K562 (cell line): ENCODE data around the gene FOXN3. TPM values are rescaled to one million over a fixed set of nuclear protein-coding genes. Genes with fewer than 3 reads are reported as not detected.

ENCODE experiments used
- ATAC-seq: fragments of 200-7000 bp; cut with Tn5 transposase; 3 replicates; pipeline ENCODE4 v1.9.1; 2020; ENCODE audit warnings: moderate library complexity
- BruUV-seq: library from RNA; stranded (reverse); fragments of 400-500 nt; replicated peaks from 2 replicates; lab custom pipeline; 2021; lab: Mats Ljungman, UMichigan
- CTCF ChIA-PET: fragments of 300-600 bp; formaldehyde crosslinking; extraction: SDS; loops from one replicate; lab custom pipeline; 2021; ENCODE audit warnings: low intra/inter-chr PET ratio; lab: Yijun Ruan, JAX
- POLR2A ChIA-PET: fragments of 300-600, 350-650 bp; sonication (Branson Sonifier 250); formaldehyde crosslinking; extraction: SDS; loops from one replicate; lab custom pipeline; 2021; ENCODE audit warnings: antibody characterized with exemption, inconsistent platforms; lab: Yijun Ruan, JAX
- DNase-seq, 4 experiments: peaks; one replicate each; pipeline versions ENCODE4 v3.0.0 to v3.0.0-alpha.2; 2011 to 2018; ENCODE audit warnings: low spot score in 3 of 4, mixed read lengths in 3 of 4; ENCODE audit errors: extremely low read depth in 1 of 4
- FAIRE-seq: peaks from 2 replicates; lab custom pipeline; 2011; peaks lifted over from hg19 to GRCh38; lab: Jason Lieb, UNC
- H2AFZ ChIP-seq: 2 replicates; pipeline ENCODE4 v1.6.0; 2011; ENCODE audit warnings: low read depth, low read length, control low read depth, inconsistent platforms
- H3K27ac ChIP-seq: fragments of 200-600 bp; 3 replicates; pipeline ENCODE4 v1.8.0; 2011; ENCODE audit warnings: low read depth, mild to moderate bottlenecking, control low read depth, inconsistent platforms, low read length, moderate library complexity, mixed read lengths; ENCODE audit errors: extremely low read depth
- H3K27me3 ChIP-seq, 2 experiments: fragments of 300-600 bp in 1 of 2; 2 replicates in 1 of 2; 3 replicates in 1 of 2; pipeline versions ENCODE4 v1.6.0 to v1.8.0; 2011; ENCODE audit warnings: inconsistent platforms in 2 of 2, low read length in 2 of 2, mild to moderate bottlenecking in 1 of 2, mixed read lengths in 1 of 2, moderate library complexity in 1 of 2; ENCODE audit not compliant: control insufficient read depth in 2 of 2, insufficient read depth in 2 of 2
- H3K36me3 ChIP-seq: fragments of 300-600 bp; 3 replicates; pipeline ENCODE4 v1.8.0; 2011; ENCODE audit warnings: mild to moderate bottlenecking, low read length, inconsistent platforms; ENCODE audit not compliant: control insufficient read depth, insufficient read depth
- H3K4me1 ChIP-seq, 2 experiments: fragments of 200-600 bp in 1 of 2; replicated peaks in 1 of 2; 2 replicates in 1 of 2; 3 replicates in 1 of 2; pipeline versions ENCODE4 v1.5.1 to v1.8.0; 2011; ENCODE audit warnings: inconsistent platforms in 2 of 2, low read length in 2 of 2, mild to moderate bottlenecking in 1 of 2, mixed read lengths in 1 of 2, moderate library complexity in 1 of 2; ENCODE audit not compliant: control insufficient read depth in 2 of 2, insufficient read depth in 2 of 2
- H3K4me2 ChIP-seq: 2 replicates; pipeline ENCODE4 v1.6.1; 2011; ENCODE audit warnings: low read length, control low read depth, inconsistent platforms, mixed read lengths; ENCODE audit not compliant: insufficient read depth
- H3K4me3 ChIP-seq: fragments of 200-600 bp; sonication (generic), shearing (Covaris generic); 2 replicates; pipeline ENCODE4 v1.5.1; 2016; ENCODE audit warnings: control low read depth, inconsistent platforms
- H3K79me2 ChIP-seq: fragments of 200-600 bp; 3 replicates; pipeline ENCODE4 v1.8.0; 2011; ENCODE audit warnings: low read length, inconsistent platforms; ENCODE audit not compliant: control insufficient read depth, insufficient read depth
- H3K9ac ChIP-seq, 2 experiments: 2 replicates each; pipeline versions ENCODE4 v1.6.0 to v1.6.1; 2011; ENCODE audit warnings: low read depth in 2 of 2, low read length in 2 of 2, control low read depth in 1 of 2, inconsistent platforms in 1 of 2, mild to moderate bottlenecking in 1 of 2, mixed read lengths in 1 of 2; ENCODE audit not compliant: insufficient read depth in 1 of 2
- H3K9me1 ChIP-seq: one replicate; pipeline ENCODE4 v1.6.0; 2011; ENCODE audit warnings: inconsistent platforms, mild to moderate bottlenecking, low read length, moderate library complexity; ENCODE audit not compliant: control insufficient read depth, insufficient read depth
- H3K9me3 ChIP-seq: replicated peaks from 2 replicates; pipeline ENCODE4 v1.5.1; 2011; ENCODE audit warnings: low read depth, low read length, inconsistent platforms; ENCODE audit not compliant: control insufficient read depth, insufficient read depth
- H4K20me1 ChIP-seq: replicated peaks from 2 replicates; pipeline ENCODE4 v1.6.1; 2011; ENCODE audit warnings: low read length, inconsistent platforms, mixed read lengths; ENCODE audit not compliant: control insufficient read depth, insufficient read depth
- ARID3B ChIP-seq: fragments of 250-450 bp; sonication (Bioruptor Pico); IDR thresholded peaks from 2 replicates; pipeline ENCODE4 v1.4.0; 2020; ENCODE audit warnings: borderline replicate concordance
- FOSL1 ChIP-seq: fragments of 200-800 bp; sonication (Bioruptor generic); conservative IDR thresholded peaks from 2 replicates; pipeline ENCODE4 v1.6.1; 2016; ENCODE audit warnings: missing genetic modification characterization, missing compliant biosample characterization
- GATAD2A ChIP-seq: fragments of 450-650 bp; IDR thresholded peaks from 2 replicates; pipeline ENCODE4 v1.6.1; 2017
- GTF2A2 ChIP-seq: IDR thresholded peaks from 2 replicates; pipeline ENCODE4 v1.6.1; 2016; ENCODE audit warnings: mild to moderate bottlenecking, missing genetic modification characterization, missing compliant biosample characterization
- GTF2F1 ChIP-seq: IDR thresholded peaks from 2 replicates; pipeline ENCODE4 v1.6.1; 2011; ENCODE audit warnings: low read depth, low read length, improper control_type of control experiment
- PHB2 ChIP-seq: fragments of 450-650 bp; IDR thresholded peaks from 2 replicates; pipeline ENCODE4 v1.6.1; 2017; ENCODE audit warnings: low read depth
- RBM17 ChIP-seq: fragments of 200-400 bp; formaldehyde crosslinking; IDR thresholded peaks from 2 replicates; pipeline ENCODE4 v1.6.1; 2017; ENCODE audit warnings: low read depth, mild to moderate bottlenecking, low read length, borderline replicate concordance
- SMAD1 ChIP-seq: fragments of 150-350 bp; IDR thresholded peaks from 2 replicates; pipeline ENCODE4 v1.6.1; 2014; ENCODE audit warnings: low read length, low read depth; ENCODE audit not compliant: partially characterized antibody
- SNIP1 ChIP-seq: fragments of 450-650 bp; IDR thresholded peaks from 2 replicates; pipeline ENCODE4 v1.7.1; 2017; ENCODE audit warnings: low read depth, mild to moderate bottlenecking
- STAT5B ChIP-seq: fragments of 250-450 bp; sonication (Bioruptor Pico); IDR thresholded peaks from 2 replicates; pipeline ENCODE4 v1.8.0; 2021; ENCODE audit warnings: mild to moderate bottlenecking, inconsistent platforms
- TCF3 ChIP-seq: sonication (generic); formaldehyde crosslinking; IDR thresholded peaks from 2 replicates; pipeline ENCODE4 v1.4.0; 2020; ENCODE audit warnings: mild to moderate bottlenecking, missing genetic modification reagents
- ZNF197 ChIP-seq: fragments of 200-800 bp; sonication (Bioruptor generic); IDR thresholded peaks from 2 replicates; pipeline ENCODE4 v1.6.1; 2016; ENCODE audit warnings: low read depth, missing genetic modification characterization, missing compliant biosample characterization
- ZNF384 ChIP-seq: IDR thresholded peaks from 2 replicates; pipeline ENCODE4 v1.6.1; 2012; ENCODE audit warnings: low read depth, low read length, improper control_type of control experiment
- ZNF609 ChIP-seq: sonication (generic); formaldehyde crosslinking; IDR thresholded peaks from 2 replicates; pipeline ENCODE4 v1.8.1; 2023; ENCODE audit warnings: missing genetic modification reagents, mild to moderate bottlenecking, borderline replicate concordance
- ZNF644 ChIP-seq: fragments of 200-800 bp; sonication (Bioruptor generic); IDR thresholded peaks from 2 replicates; pipeline ENCODE4 v1.6.1; 2016; ENCODE audit warnings: low read depth, missing genetic modification characterization, missing compliant biosample characterization
- ZNF655 ChIP-seq: fragments of 250-450 bp; sonication (Bioruptor Pico); IDR thresholded peaks from 2 replicates; pipeline ENCODE4 v1.5.0; 2021
- ZNF76 ChIP-seq: fragments of 250-450 bp; sonication (Bioruptor Pico); IDR thresholded peaks from 2 replicates; pipeline ENCODE4 v1.4.0; 2020; ENCODE audit warnings: mild to moderate bottlenecking, moderate library complexity, borderline replicate concordance
- WGBS: fragments of 100-300 bp; shearing (Covaris generic); methylation state at CpG from one replicate; pipeline ENCODE4 v1.1.6; 2016; ENCODE audit warnings: low coverage, mixed read lengths; ENCODE audit not compliant: insufficient coverage; ENCODE audit errors: missing lambda C conversion rate; 5-methylcytosine and 5-hydroxymethylcytosine counted together
- in situ Hi-C: fragments of 300-500 bp; cut with MboI; formaldehyde crosslinking; loops from 4 replicates; pipeline ENCODE4 v1.15.0; 2018; ENCODE audit warnings: inconsistent platforms, mixed read lengths
- intact Hi-C: fragments of 100-400 bp; cut with micrococcal nuclease; formaldehyde crosslinking; loops from 2 replicates; pipeline ENCODE4 v1.14.2; 2022
- polyA plus RNA-seq, 8 experiments: library from polyadenylated mRNA; depleted of rRNA in 4 of 8; stranded (reverse) in 5 of 8; unstranded in 3 of 8; fragments of >200 nt; fragmentation: Nextera tagmentation in 2 of 8; fragmentation: Illumina TruSeq in 1 of 8; extraction: Ambion mirVana in 2 of 8; extraction: Trizol in 1 of 8; gene quantifications; 2 replicates each; pipeline versions ENCODE4 v1.2.1 to v1.2.3, GENCODE V29; 2011 to 2014; ENCODE audit warnings: inconsistent platforms in 1 of 8, missing spikeins in 1 of 8
- total RNA-seq, 7 experiments: library from RNA; depleted of rRNA in 6 of 7; stranded (reverse); fragments of >200 nt in 6 of 7; fragmentation: Illumina TruSeq in 2 of 7; extraction: Trizol in 2 of 7; gene quantifications; 2 replicates each; pipeline versions ENCODE4 v1.2.1 to v1.2.3, GENCODE V29; 2011 to 2021; ENCODE audit warnings: low replicate concordance in 1 of 7

The FOXN3 gene
- total and polyA plus RNA-seq, 9 of the 15 experiments (the other 6 are each of a cell fraction or from before 2014, with no cell fraction given), result 0.07 to 1.3 (median 0.40) TPM

DNA sequence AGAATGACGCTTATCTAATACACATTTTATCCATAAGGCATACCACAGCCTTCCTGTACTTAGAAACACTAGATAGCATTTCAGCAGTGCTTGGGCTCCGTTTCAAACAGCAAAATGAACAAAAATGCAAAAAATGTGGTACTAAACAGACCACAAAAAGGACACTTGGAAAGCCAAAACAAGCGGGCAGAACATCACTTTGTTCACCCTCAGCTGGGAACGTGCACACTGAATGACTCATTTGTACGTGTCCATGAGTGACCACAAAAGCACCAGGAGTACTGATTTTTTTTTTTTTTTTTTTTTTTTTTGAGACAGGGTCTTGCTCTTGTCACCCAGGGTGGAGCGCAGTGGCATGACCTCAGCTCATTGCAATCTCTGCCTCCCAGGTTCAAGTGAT, 8.9 kb upstream of the FOXN3 start:
- BruUV-seq, result no TSS peak
- Histone ChIP-seq H3K9me1 (no peaks in the 10 kb centered on the region), H3K4me3 (no peak overlapping the region), H3K79me2 (no peaks in the 10 kb centered on the region), H3K27me3 (peaks cover 0 to 11% of the 10 kb centered on the region in 2 experiments; a peak in 3 of 5 replicates), H3K27ac (no peak overlapping the region), H3K4me1 (no peaks in the 10 kb centered on the region), H3K9ac (no peak overlapping the region), H3K4me2 (no peak overlapping the region), H4K20me1 (no peaks in the 10 kb centered on the region), H3K9me3 (no peaks in the 10 kb centered on the region), H2AFZ (no peak overlapping the region), H3K36me3 (no peaks in the 10 kb centered on the region)
- ChIA-PET POLR2A (no interaction called here), CTCF (no interaction called here)
- intact Hi-C loops, result no loop called here
- no peak for DNase-seq
- in situ Hi-C loops, result no loop called here
- FAIRE-seq, result no peak
- 3% methylated on average over 3 of the region's 6 CpGs for WGBS
- ATAC-seq, result no peak
- TF ChIP-seq GTF2A2 (tag), result no peak
- no peak for TF ChIP-seq ZNF197 (CRISPR knock-in tag)
- peak; percentile 37; the same call in 1 of the 2 replicates for TF ChIP-seq FOSL1
- no peak for TF ChIP-seq ZNF609 (CRISPR knock-in tag)
- no peak for TF ChIP-seq RBM17
- TF ChIP-seq SMAD1, result no peak
- no peak for TF ChIP-seq PHB2
- TF ChIP-seq GTF2F1, result no peak
- peak; percentile 29; the same call in 1 of the 2 replicates for TF ChIP-seq ZNF384
- no peak for TF ChIP-seq TCF3 (CRISPR knock-in tag)
- no peak for TF ChIP-seq ZNF644 (tag)
- TF ChIP-seq SNIP1, result no peak
- TF ChIP-seq GATAD2A, result no peak
- TF ChIP-seq ZNF76, result no peak
- no peak for TF ChIP-seq ZNF655
- TF ChIP-seq ARID3B (CRISPR knock-in tag), result no peak
- TF ChIP-seq STAT5B (CRISPR knock-in tag), result no peak
